Measurements from ENCODE around the gene TBC1D3B.
"Not testable (repeated sequence)": the region's sequence is repeated elsewhere in the genome, so short reads cannot be mapped to it uniquely, and the experiment has no call there.

DNA sequence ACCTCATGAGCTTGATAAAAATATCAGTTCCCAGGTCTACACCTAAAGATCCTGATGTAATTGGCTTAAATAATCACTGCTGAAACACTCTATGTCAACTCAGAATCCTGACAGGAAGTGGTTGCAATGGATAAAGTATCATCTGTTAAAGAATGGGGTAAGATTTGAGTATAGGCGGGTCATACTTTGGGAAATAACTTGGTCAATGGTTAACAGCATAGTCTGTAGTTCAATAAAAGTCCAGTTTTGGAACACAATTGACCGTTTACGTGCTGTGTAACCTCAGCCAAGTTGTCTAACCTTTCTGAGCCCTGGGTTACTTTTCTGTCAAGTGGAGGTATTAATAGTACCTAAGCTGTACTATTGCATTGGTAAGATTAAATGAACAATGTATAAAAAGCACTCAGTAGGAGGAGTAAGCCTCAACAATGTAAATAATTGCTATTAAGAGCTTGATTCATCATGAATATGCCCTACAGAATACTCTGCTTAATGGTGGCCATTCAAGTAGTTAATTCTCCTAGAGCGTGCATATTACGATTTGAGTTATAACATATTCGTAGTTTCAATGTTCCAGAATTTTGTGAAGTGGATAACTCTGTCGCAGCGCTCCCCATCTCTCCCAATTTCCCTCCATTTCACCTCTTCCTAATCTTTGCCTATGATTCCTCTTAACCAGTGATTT lies 17.9 kb upstream of the TBC1D3B start:
- TF ChIP-seq, protein P1, sequence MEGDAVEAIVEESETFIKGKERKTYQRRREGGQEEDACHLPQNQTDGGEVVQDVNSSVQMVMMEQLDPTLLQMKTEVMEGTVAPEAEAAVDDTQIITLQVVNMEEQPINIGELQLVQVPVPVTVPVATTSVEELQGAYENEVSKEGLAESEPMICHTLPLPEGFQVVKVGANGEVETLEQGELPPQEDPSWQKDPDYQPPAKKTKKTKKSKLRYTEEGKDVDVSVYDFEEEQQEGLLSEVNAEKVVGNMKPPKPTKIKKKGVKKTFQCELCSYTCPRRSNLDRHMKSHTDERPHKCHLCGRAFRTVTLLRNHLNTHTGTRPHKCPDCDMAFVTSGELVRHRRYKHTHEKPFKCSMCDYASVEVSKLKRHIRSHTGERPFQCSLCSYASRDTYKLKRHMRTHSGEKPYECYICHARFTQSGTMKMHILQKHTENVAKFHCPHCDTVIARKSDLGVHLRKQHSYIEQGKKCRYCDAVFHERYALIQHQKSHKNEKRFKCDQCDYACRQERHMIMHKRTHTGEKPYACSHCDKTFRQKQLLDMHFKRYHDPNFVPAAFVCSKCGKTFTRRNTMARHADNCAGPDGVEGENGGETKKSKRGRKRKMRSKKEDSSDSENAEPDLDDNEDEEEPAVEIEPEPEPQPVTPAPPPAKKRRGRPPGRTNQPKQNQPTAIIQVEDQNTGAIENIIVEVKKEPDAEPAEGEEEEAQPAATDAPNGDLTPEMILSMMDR (conservative IDR thresholded peaks at IDR 0.05; ENCODE audit: low read depth, low read length) = not testable (repeated sequence)
- not testable (repeated sequence) for TF ChIP-seq EZH2phosphoT487 (IDR thresholded peaks at IDR 0.05; ENCODE audit: borderline replicate concordance, low read length); EZH2 (IDR thresholded peaks at IDR 0.05; ENCODE audit: low read length, unreplicated experiment)

Measured in PC-3 (cell line).